IgD-negative memory B cell (primary cell): ENCODE measurements around the gene INTS14. TPM values are rescaled to one million over a fixed set of nuclear protein-coding genes. Genes with fewer than 3 reads are reported as not detected.
A peak's percentile ranks its signal among the peaks of the same experiment; 100 is the strongest.
"Not testable (repeated sequence)": the region's sequence is repeated elsewhere in the genome, so short reads cannot be mapped to it uniquely, and the experiment has no call there.

ENCODE experiments used
- H3K27ac Mint-ChIP-seq, 3 donors: one replicate each; pipeline ENCODE4 v1.8.0; 2020 to 2022; ENCODE audit warnings: mild to moderate bottlenecking in 3 of 3, mixed read lengths in 3 of 3, moderate library complexity in 1 of 3
- H3K27me3 Mint-ChIP-seq: one replicate; pipeline ENCODE4 v1.8.0; 2021; ENCODE audit warnings: mixed read lengths
- H3K36me3 Mint-ChIP-seq: one replicate; pipeline ENCODE4 v1.8.0; 2020; ENCODE audit warnings: mild to moderate bottlenecking, mixed read lengths
- H3K4me1 Mint-ChIP-seq, 3 donors: one replicate each; pipeline ENCODE4 v1.8.0; 2020 to 2022; ENCODE audit warnings: mixed read lengths in 3 of 3, mild to moderate bottlenecking in 1 of 3
- H3K4me3 Mint-ChIP-seq, 4 donors: one replicate each; pipeline ENCODE4 v1.8.0; 2020 to 2022; ENCODE audit warnings: mild to moderate bottlenecking in 4 of 4, mixed read lengths in 4 of 4, moderate library complexity in 3 of 4
- H3K9me3 Mint-ChIP-seq, 3 donors: one replicate each; pipeline ENCODE4 v1.8.0; 2020 to 2021; ENCODE audit warnings: mixed read lengths in 3 of 3, mild to moderate bottlenecking in 1 of 3
- polyA plus RNA-seq: library from polyadenylated mRNA; unstranded; fragments of 300-500 nt; fragmentation: Illumina TruSeq; gene quantifications from one replicate; pipeline ENCODE4 v1.2.3, GENCODE V29; 2021

Gene INTS14
- polyA plus RNA-seq, 1 donor from 2014 or later: 24.3 TPM

- Mint-ChIP-seq H3K4me3 (peak overlapping the region in 1 of 4 donors; percentile 40), H3K4me1 (peaks cover 0 to 1% (median 0%) of the 10 kb centered on the region in 3 donors), H3K36me3 (peaks cover 8% of the 10 kb centered on the region), H3K27ac (no peak overlapping the region), H3K9me3 (peaks cover 0 to 3% (median 0%) of the 10 kb centered on the region in 3 donors), H3K27me3 (no peaks in the 10 kb centered on the region)
Measured at GRCh38 chr15:65618560-65619109, 7.7 kb upstream of the INTS14 start.

GRCh38 chr15:65615887-65616286 lies 5.0 kb upstream of the INTS14 start:
- not testable (repeated sequence) for H3K36me3 Mint-ChIP-seq, H3K27me3 Mint-ChIP-seq, H3K9me3 Mint-ChIP-seq, H3K27ac Mint-ChIP-seq
- Mint-ChIP-seq H3K4me3 (peak overlapping the region in 1 of 4 donors; percentile 17), H3K4me1 (peaks cover 8 to 16% (median 13%) of the 10 kb centered on the region in 3 donors)

GRCh38 chr15:65612949-65613744 lies 2.2 kb upstream of the INTS14 start:
- Mint-ChIP-seq H3K4me3 (peak overlapping the region in 1 of 4 donors; percentile 95), H3K27ac (peak overlapping the region in 1 of 3 donors; percentile 97), H3K9me3 (peaks cover 0 to 3% (median 0%) of the 10 kb centered on the region in 3 donors), H3K36me3 (no peaks in the 10 kb centered on the region), H3K4me1 (peaks cover 20 to 32% (median 21%) of the 10 kb centered on the region in 3 donors), H3K27me3 (no peaks in the 10 kb centered on the region)

- H3K4me1 Mint-ChIP-seq: peaks cover 20 to 32% (median 24%) of the 10 kb centered on the region in 3 donors
- H3K27ac Mint-ChIP-seq: peak overlapping the region in 2 of 3 donors; percentile 80 to 97
- H3K27me3 Mint-ChIP-seq: no peaks in the 10 kb centered on the region
- H3K36me3 Mint-ChIP-seq: no peaks in the 10 kb centered on the region
- peaks cover 0 to 3% (median 0%) of the 10 kb centered on the region in 3 donors for H3K9me3 Mint-ChIP-seq
- peak overlapping the region; percentile 39 to 95 (median 60) for H3K4me3 Mint-ChIP-seq
Measured at GRCh38 chr15:65612616-65612946, 1.6 kb upstream of the INTS14 start.

GRCh38 chr15:65611888-65612615 lies 1.1 kb upstream of the INTS14 start:
- H3K27me3 Mint-ChIP-seq: no peaks in the 10 kb centered on the region
- H3K36me3 Mint-ChIP-seq: no peaks in the 10 kb centered on the region
- H3K9me3 Mint-ChIP-seq: peaks cover 0 to 3% (median 0%) of the 10 kb centered on the region in 3 donors
- H3K4me1 Mint-ChIP-seq: peaks cover 20 to 32% (median 24%) of the 10 kb centered on the region in 3 donors
- peak overlapping the region; percentile 97 to 99 (median 97) for H3K27ac Mint-ChIP-seq
- peak overlapping the region; percentile 93 to 98 (median 96) for H3K4me3 Mint-ChIP-seq

- Mint-ChIP-seq H3K36me3 (peaks cover 4% of the 10 kb centered on the region), H3K27me3 (no peaks in the 10 kb centered on the region), H3K4me3 (no peak overlapping the region), H3K9me3 (no peaks in the 10 kb centered on the region), H3K27ac (no peak overlapping the region), H3K4me1 (peaks cover under 1 to 5% (median 3%) of the 10 kb centered on the region in 3 donors)
Measured at GRCh38 chr15:65603559-65603958, 7.4 kb downstream of the INTS14 start.

GRCh38 chr15:65603134-65603533 lies 7.8 kb downstream of the INTS14 start:
- Mint-ChIP-seq H3K4me1 (peaks cover 0 to 4% (median 0%) of the 10 kb centered on the region in 3 donors), H3K36me3 (peaks cover 4% of the 10 kb centered on the region), H3K4me3 (no peak overlapping the region), H3K27ac (no peak overlapping the region), H3K27me3 (no peaks in the 10 kb centered on the region), H3K9me3 (peaks cover 0 to under 1% (median 0%) of the 10 kb centered on the region in 3 donors)

- H3K27ac Mint-ChIP-seq: no peak overlapping the region
- peaks cover 4% of the 10 kb centered on the region for H3K36me3 Mint-ChIP-seq
- peaks cover 0 to 2% (median 0%) of the 10 kb centered on the region in 3 donors for H3K4me1 Mint-ChIP-seq
- no peak overlapping the region for H3K4me3 Mint-ChIP-seq
- H3K27me3 Mint-ChIP-seq: no peaks in the 10 kb centered on the region
- H3K9me3 Mint-ChIP-seq: peaks cover 0 to 1% (median 0%) of the 10 kb centered on the region in 3 donors
Measured at GRCh38 chr15:65599677-65600076, 11.3 kb downstream of the INTS14 start.

GRCh38 chr15:65598468-65598867 lies 12.5 kb downstream of the INTS14 start:
- H3K4me1 Mint-ChIP-seq: peaks cover 0 to 2% (median 0%) of the 10 kb centered on the region in 3 donors
- H3K27ac Mint-ChIP-seq: no peak overlapping the region
- H3K9me3 Mint-ChIP-seq: peaks cover 0 to 1% (median 0%) of the 10 kb centered on the region in 3 donors
- H3K36me3 Mint-ChIP-seq: peaks cover 6% of the 10 kb centered on the region
- H3K27me3 Mint-ChIP-seq: no peaks in the 10 kb centered on the region
- no peak overlapping the region for H3K4me3 Mint-ChIP-seq

- H3K27ac Mint-ChIP-seq: no peak overlapping the region
Measured at GRCh38 chr15:65595960-65596359, 15.0 kb downstream of the INTS14 start.

GRCh38 chr15:65587094-65587493 lies 23.8 kb downstream of the INTS14 start:
- Mint-ChIP-seq H3K9me3 (no peaks in the 10 kb centered on the region), H3K27me3 (no peaks in the 10 kb centered on the region), H3K27ac (no peak overlapping the region), H3K4me3 (no peak overlapping the region), H3K36me3 (peaks cover 27% of the 10 kb centered on the region), H3K4me1 (peaks cover 15 to 38% (median 17%) of the 10 kb centered on the region in 3 donors)

More at GRCh38 chr15:65595960-65596359, 15.0 kb downstream of the INTS14 start:
- peaks cover 0 to 1% (median 0%) of the 10 kb centered on the region in 3 donors for H3K4me1 Mint-ChIP-seq
- no peaks in the 10 kb centered on the region for H3K27me3 Mint-ChIP-seq
- no peak overlapping the region for H3K4me3 Mint-ChIP-seq
- peaks cover 0 to 1% (median 0%) of the 10 kb centered on the region in 3 donors for H3K9me3 Mint-ChIP-seq
- peaks cover 12% of the 10 kb centered on the region for H3K36me3 Mint-ChIP-seq

- H3K36me3 Mint-ChIP-seq: peaks cover 19% of the 10 kb centered on the region
- H3K27ac Mint-ChIP-seq: peak overlapping the region in 2 of 3 donors; percentile 75 to 80
- H3K9me3 Mint-ChIP-seq: no peaks in the 10 kb centered on the region
- H3K4me3 Mint-ChIP-seq: no peak overlapping the region
- H3K27me3 Mint-ChIP-seq: no peaks in the 10 kb centered on the region
- H3K4me1 Mint-ChIP-seq: peaks cover 10 to 29% (median 17%) of the 10 kb centered on the region in 3 donors
Measured at GRCh38 chr15:65584241-65584640, 26.7 kb downstream of the INTS14 start.

- Mint-ChIP-seq H3K36me3 (peaks cover 19% of the 10 kb centered on the region), H3K4me1 (peaks cover 10 to 29% (median 17%) of the 10 kb centered on the region in 3 donors), H3K9me3 (no peaks in the 10 kb centered on the region), H3K4me3 (peak overlapping the region in 1 of 4 donors; percentile 81), H3K27me3 (no peaks in the 10 kb centered on the region), H3K27ac (peak overlapping the region; percentile 75 to 90 (median 80))
Measured at GRCh38 chr15:65583701-65584100, 27.2 kb downstream of the INTS14 start.

GRCh38 chr15:65580287-65580686 lies 30.6 kb downstream of the INTS14 start:
- Mint-ChIP-seq H3K27ac (peak overlapping the region in 2 of 3 donors; percentile 39 to 52), H3K4me3 (no peak overlapping the region), H3K9me3 (no peaks in the 10 kb centered on the region), H3K36me3 (peaks cover 14% of the 10 kb centered on the region), H3K27me3 (no peaks in the 10 kb centered on the region), H3K4me1 (peaks cover 18 to 31% (median 23%) of the 10 kb centered on the region in 3 donors)

- peak overlapping the region in 1 of 3 donors; percentile 87 for H3K27ac Mint-ChIP-seq
- H3K9me3 Mint-ChIP-seq: no peaks in the 10 kb centered on the region
- no peaks in the 10 kb centered on the region for H3K27me3 Mint-ChIP-seq
- H3K36me3 Mint-ChIP-seq: peaks cover 14% of the 10 kb centered on the region
- peaks cover 18 to 31% (median 23%) of the 10 kb centered on the region in 3 donors for H3K4me1 Mint-ChIP-seq
- H3K4me3 Mint-ChIP-seq: no peak overlapping the region
Measured at GRCh38 chr15:65579762-65580161, 31.2 kb downstream of the INTS14 start.
